ENCODE measurements around the gene TBC1D7.

The TBC1D7 gene

GRCh38 chr6:13283331-13283730, 45.0 kb downstream of the TBC1D7 start:
- TF ChIP-seq CTCF (conservative IDR thresholded peaks at IDR 0.05) (no peak), ZFX (IDR thresholded peaks at IDR 0.05) (no peak)

GRCh38 chr6:13282393-13283069, 45.8 kb downstream of the TBC1D7 start:
- H3K27ac ChIP-seq: no peak overlapping the region
- no peak for TF ChIP-seq CTCF (conservative IDR thresholded peaks at IDR 0.05)
- TF ChIP-seq ZFX (IDR thresholded peaks at IDR 0.05): no peak

More at GRCh38 chr6:13283331-13283730, 45.0 kb downstream of the TBC1D7 start:
- H3K27ac ChIP-seq: no peak overlapping the region

GRCh38 chr6:13281686-13282085, 46.7 kb downstream of the TBC1D7 start:
- TF ChIP-seq CTCF (conservative IDR thresholded peaks at IDR 0.05) (no peak), ZFX (IDR thresholded peaks at IDR 0.05) (no peak)
- H3K27ac ChIP-seq: no peak overlapping the region

GRCh38 chr6:13280254-13280653, 48.1 kb downstream of the TBC1D7 start:
- no peak overlapping the region for H3K27ac ChIP-seq
- TF ChIP-seq ZFX (IDR thresholded peaks at IDR 0.05) (no peak), CTCF (conservative IDR thresholded peaks at IDR 0.05) (no peak)

- H3K27ac ChIP-seq: no peak overlapping the region
These were observed 49.3 kb downstream of the TBC1D7 start for GRCh38 chr6:13278991-13279390.

GRCh38 chr6:13278164-13278563, 50.2 kb downstream of the TBC1D7 start:
- no peak overlapping the region for H3K27ac ChIP-seq
- TF ChIP-seq CTCF (conservative IDR thresholded peaks at IDR 0.05) (no peak; the same call in 1 of the 2 replicates), ZFX (IDR thresholded peaks at IDR 0.05) (no peak)

More at GRCh38 chr6:13278991-13279390, 49.3 kb downstream of the TBC1D7 start:
- TF ChIP-seq ZFX (IDR thresholded peaks at IDR 0.05): no peak
- no peak for TF ChIP-seq CTCF (conservative IDR thresholded peaks at IDR 0.05)

GRCh38 chr6:13277231-13277630, 51.1 kb downstream of the TBC1D7 start:
- no peak for TF ChIP-seq ZFX (IDR thresholded peaks at IDR 0.05)
- no peak for TF ChIP-seq CTCF (conservative IDR thresholded peaks at IDR 0.05)
- H3K27ac ChIP-seq: no peak overlapping the region

Data from C4-2B (cell line).